AG04450 (cell line): Measurements from ENCODE around the gene ZBTB5. TPM values are rescaled to one million over a fixed set of nuclear protein-coding genes. Genes with fewer than 3 reads are reported as not detected.
"Not testable (repeated sequence)": the region's sequence is repeated elsewhere in the genome, so short reads cannot be mapped to it uniquely, and the experiment has no call there.

ENCODE experiments used
- CTCF ChIA-PET: fragments of 300-600, 350-600 bp; formaldehyde crosslinking; extraction: SDS; loops from one replicate; lab custom pipeline; 2022; ENCODE audit warnings: antibody characterized with exemption, inconsistent platforms; lab: Charles Lee
- POLR2A ChIA-PET: fragments of 350-600 bp; formaldehyde crosslinking; extraction: SDS; loops from one replicate; lab custom pipeline; 2021; ENCODE audit warnings: antibody characterized with exemption, inconsistent platforms; lab: Yijun Ruan, JAX
- DNase-seq: peaks from one replicate; pipeline ENCODE4 v3.0.0-alpha.2; 2011; ENCODE audit warnings: low read depth, low spot score
- H3K27ac ChIP-seq: one replicate; pipeline ENCODE4 v1.5.1; 2012; ENCODE audit warnings: low read depth, low read length, control low read depth
- H3K27me3 ChIP-seq: one replicate; pipeline ENCODE4 v1.6.0; 2012; ENCODE audit warnings: low read length; ENCODE audit not compliant: control insufficient read depth, insufficient read depth
- H3K4me3 ChIP-seq: 2 replicates; pipeline ENCODE4 v1.5.1; 2011; ENCODE audit warnings: mild to moderate bottlenecking, low read depth, low read length, control low read depth
- H3K9me3 ChIP-seq: 2 replicates; pipeline ENCODE4 v1.5.1; 2012; ENCODE audit warnings: low read length; ENCODE audit not compliant: control insufficient read depth, insufficient read depth
- polyA plus RNA-seq: library from polyadenylated mRNA; depleted of rRNA; stranded (reverse); fragments of >200 nt; gene quantifications from 2 replicates; pipeline ENCODE4 v1.2.3, GENCODE V29; 2011
- TF ChIP-seq, protein P1 (sequence below): IDR thresholded peaks from 2 replicates; pipeline ENCODE4 v1.5.1; 2011; ENCODE audit warnings: low read depth, low read length, control low read depth, inconsistent platforms

Gene ZBTB5
- polyA plus RNA-seq, 1 experiment: 10.9 TPM

DNA sequence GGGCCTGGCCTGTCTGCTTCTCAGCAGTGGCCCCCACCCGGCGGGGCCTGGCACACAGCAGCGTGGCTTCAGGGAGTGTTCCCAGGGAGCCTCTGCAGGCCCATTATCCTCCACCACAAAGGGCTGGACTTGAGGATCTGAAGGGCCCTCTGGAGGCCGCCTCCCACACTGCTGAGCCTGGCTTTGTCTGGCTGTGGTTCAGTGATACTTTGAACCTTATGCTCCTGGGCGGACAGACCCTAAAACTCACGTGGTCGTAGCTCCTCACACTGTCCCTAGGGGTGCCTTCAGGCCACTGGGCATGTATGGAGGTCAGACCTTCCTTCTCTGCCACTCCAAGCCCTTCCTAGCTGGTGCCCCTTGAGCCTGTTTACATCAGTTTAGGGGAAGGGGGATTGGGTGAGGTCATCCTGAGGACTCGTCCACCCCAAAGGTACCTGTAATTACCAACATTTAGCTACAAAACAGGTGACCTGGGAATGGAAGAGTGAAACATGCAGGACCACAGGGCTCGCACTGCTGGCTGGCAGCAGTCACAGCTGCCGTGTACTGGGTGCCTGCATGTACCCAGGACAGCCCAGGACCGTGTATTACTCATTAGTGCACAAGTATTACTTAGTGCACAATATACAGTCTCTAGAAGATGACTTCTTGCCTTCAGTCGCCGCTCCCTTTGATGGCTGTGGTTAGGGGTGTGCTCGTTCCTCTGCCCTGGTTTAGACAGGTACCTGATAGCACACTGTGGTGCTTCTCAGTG is 34.2 kb downstream of the ZBTB5 start:
- CTCF ChIA-PET: interaction anchor here (1.6 kb wide), 1 partner anchor 16 kb away, joined by 3 read pairs; no protein-coding TSS in a partner anchor
- no peak overlapping the region for H3K27ac ChIP-seq
- TF ChIP-seq, protein P1, sequence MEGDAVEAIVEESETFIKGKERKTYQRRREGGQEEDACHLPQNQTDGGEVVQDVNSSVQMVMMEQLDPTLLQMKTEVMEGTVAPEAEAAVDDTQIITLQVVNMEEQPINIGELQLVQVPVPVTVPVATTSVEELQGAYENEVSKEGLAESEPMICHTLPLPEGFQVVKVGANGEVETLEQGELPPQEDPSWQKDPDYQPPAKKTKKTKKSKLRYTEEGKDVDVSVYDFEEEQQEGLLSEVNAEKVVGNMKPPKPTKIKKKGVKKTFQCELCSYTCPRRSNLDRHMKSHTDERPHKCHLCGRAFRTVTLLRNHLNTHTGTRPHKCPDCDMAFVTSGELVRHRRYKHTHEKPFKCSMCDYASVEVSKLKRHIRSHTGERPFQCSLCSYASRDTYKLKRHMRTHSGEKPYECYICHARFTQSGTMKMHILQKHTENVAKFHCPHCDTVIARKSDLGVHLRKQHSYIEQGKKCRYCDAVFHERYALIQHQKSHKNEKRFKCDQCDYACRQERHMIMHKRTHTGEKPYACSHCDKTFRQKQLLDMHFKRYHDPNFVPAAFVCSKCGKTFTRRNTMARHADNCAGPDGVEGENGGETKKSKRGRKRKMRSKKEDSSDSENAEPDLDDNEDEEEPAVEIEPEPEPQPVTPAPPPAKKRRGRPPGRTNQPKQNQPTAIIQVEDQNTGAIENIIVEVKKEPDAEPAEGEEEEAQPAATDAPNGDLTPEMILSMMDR: no peak
- no peak for DNase-seq
- no peaks in the 10 kb centered on the region for H3K9me3 ChIP-seq
- H3K4me3 ChIP-seq: no peak overlapping the region
- POLR2A ChIA-PET: no interaction called here
- H3K27me3 ChIP-seq: no peaks in the 10 kb centered on the region

DNA sequence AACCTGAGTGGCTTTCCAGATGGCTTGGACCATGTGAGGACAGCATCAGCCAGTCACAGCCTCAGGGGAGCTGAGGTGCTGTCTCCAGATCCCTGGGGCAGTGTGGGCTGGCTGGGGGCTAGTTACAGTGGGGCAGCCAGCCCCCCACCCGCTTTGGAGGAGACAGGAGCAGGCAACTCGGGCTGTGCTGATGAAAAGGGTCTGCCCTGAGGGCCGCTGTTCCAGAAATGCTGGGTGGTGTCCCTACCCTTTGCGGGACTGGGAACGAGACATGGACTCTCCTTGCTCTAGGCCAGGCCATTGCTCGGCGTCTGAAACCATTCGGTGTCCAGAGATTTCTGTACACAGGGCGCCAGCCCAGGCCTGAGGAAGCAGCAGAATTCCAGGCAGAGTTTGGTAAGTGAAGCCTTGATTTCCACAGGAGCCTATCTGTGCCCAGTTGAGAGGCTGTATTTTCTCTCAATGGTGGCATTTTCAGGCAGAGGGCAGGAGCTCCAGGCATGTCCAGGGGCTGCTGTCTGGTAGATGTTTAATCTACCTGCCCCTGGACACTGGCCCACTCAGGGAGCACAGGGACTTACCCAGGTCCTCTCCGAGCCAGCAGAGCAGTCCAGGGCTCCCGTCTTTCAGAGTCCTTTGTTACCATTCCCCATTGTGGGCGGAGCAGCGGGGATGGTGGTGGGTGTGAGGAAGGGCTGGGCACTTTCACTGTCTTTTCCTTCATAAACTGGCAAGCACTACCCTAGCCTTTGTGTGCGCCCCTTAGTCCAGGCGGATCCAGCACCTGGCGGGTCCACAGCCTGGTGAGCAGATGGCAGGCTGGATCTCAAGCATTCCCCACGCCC is 35.6 kb downstream of the ZBTB5 start:
- TF ChIP-seq, protein P1: no peak
- no peaks in the 10 kb centered on the region for H3K9me3 ChIP-seq
- H3K27ac ChIP-seq: no peak overlapping the region
- no peak for DNase-seq
- H3K4me3 ChIP-seq: no peak overlapping the region
- no peaks in the 10 kb centered on the region for H3K27me3 ChIP-seq
- CTCF ChIA-PET: no interaction called here
- POLR2A ChIA-PET: no interaction called here

DNA sequence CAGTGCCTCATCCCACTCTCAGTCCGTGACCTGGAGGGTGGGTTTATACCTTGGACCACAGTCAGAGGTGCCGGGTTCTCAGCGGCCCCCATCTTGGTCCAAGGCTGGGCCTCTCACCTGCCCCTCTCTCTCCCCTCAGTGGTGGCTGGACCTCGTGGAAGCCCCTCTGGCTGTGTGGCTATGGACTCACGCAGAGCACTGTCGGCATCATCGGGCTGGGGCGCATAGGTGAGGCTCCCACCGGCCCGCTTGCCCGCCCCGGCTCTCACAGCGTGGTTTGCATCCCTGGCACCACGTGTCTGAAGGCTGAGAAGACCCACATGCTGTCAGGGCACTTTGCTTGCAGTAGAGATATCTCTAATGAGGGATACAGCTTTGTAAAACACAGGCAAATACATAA is 36.9 kb downstream of the ZBTB5 start:
- no peak overlapping the region for H3K4me3 ChIP-seq
- TF ChIP-seq, protein P1: no peak
- no peaks in the 10 kb centered on the region for H3K27me3 ChIP-seq
- no peak for DNase-seq
- H3K9me3 ChIP-seq: no peaks in the 10 kb centered on the region
- no peak overlapping the region for H3K27ac ChIP-seq
- ChIA-PET CTCF (no interaction called here), POLR2A (no interaction called here)

DNA sequence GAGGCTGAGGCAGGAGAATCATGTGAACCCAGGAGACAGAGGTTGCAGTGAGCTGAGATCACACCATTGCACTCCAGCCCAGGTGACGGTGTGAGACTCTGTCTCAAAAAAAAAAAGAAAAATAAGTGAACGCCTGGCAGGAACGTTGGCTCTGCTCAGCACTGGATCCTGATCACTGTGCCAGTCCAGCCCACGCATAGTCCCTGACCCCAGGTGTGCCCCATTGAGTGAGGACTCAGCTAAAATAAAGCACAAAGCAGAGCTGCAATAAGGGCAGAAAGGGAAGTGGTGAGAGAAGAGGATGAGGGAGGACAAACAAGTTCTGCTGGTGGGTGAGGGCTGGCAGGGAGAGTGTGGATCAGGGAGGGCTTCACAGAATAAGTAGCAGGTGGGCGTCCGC is 38.4 kb downstream of the ZBTB5 start:
- no peak overlapping the region for H3K4me3 ChIP-seq
- no peak for DNase-seq
- TF ChIP-seq, protein P1: no peak
- ChIA-PET CTCF (interaction anchor here (0.7 kb wide), 1 partner anchor 12 kb away, joined by 5 read pairs; no protein-coding TSS in a partner anchor), POLR2A (no interaction called here)
- no peaks in the 10 kb centered on the region for H3K27me3 ChIP-seq
- H3K9me3 ChIP-seq: no peaks in the 10 kb centered on the region
- H3K27ac ChIP-seq: no peak overlapping the region

DNA sequence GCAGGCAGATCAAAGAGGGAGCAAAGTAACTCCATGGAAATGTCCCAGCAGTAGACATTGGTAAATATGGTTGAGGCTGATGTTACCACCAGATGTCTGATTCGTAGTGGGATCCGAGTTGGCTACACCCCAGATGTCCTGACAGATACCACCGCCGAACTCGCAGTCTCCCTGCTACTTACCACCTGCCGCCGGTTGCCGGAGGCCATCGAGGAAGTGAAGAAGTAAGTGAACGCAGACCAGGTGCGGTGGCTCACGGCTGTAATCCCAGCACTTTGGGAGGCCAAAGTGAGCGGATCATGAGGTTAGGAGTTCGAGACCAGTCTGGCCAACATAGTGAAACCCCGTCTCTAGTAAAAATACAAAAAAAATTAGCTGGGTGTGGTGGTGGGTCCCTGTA is 38.8 kb downstream of the ZBTB5 start:
- ChIA-PET POLR2A (interaction anchor here (0.9 kb wide), 1 partner anchor 39 kb away, joined by 3 read pairs; the partner anchor contains the start of gene ZBTB5), CTCF (interaction anchor here (0.7 kb wide), 1 partner anchor 12 kb away, joined by 5 read pairs; no protein-coding TSS in a partner anchor)
- H3K9me3 ChIP-seq, H3K27ac ChIP-seq, H3K4me3 ChIP-seq, DNase-seq, H3K27me3 ChIP-seq: not testable (repeated sequence)
